Glomerular visceral epithelial cell (primary cell): Measurements from ENCODE around the gene ST6GALNAC4.

Source experiments
- DNase-seq: peaks from one replicate; pipeline ENCODE4 v3.0.0-alpha.2; 2016; ENCODE audit errors: extremely low spot score

The ST6GALNAC4 gene

DNA sequence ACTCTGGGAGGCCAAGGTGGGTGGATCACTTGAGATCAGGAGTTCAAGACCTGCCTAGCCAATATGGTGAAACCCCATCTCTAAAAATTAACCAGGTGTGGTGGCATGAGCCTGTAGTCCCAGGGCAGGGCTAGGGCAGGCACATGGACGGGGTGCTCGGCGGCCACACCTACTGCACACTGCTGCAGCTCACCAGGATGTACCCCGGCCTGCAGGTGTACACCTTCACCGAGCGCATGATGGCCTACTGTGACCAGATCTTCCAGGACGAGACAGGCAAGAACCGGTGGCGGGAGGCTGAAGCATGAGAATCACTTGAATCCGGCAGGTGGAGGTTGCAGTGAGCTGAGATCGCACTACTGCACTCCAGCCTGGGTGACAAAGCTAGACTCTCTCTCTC is 3.2 kb downstream of the ST6GALNAC4 start:
- no peak for DNase-seq

DNA sequence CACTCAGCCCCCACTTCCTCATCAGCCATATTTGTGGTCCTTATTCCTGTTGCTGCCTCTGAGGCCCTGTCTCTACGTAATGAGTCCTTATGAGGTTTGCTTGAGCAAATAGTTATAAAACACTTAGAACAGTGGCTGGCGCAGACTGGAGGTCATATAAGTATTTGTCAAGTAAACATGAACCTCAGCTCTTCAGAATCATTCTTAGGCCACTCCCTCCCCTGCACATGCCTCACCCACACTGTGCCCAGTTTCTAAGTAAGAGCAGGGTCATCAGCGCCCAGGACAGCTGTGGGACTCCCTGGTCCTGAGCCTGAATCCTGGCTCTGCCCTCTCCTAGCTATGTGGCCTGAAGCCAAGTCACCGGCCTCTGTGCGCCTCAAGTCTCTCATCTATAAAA is 4.0 kb downstream of the ST6GALNAC4 start:
- DNase-seq: no peak

DNA sequence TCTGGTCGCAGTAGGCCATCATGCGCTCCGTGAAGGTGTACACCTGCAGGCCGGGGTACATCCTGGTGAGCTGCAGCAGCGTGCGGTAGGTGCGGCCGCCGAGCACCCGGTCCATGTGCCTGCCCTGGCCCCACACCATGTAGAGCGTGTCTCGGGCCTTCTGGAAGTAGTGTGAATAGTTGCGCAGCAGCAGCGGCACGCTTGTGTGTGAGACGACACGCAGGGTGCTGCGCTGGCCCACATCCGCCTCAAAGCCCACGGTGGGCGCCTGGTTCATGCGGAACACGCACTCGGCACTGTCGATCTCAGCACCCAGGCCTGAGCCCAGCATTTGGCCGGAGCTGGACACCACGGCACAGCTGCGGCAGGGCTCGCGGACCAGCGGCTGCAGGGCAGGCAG is 4.5 kb downstream of the ST6GALNAC4 start:
- DNase-seq: no peak

DNA sequence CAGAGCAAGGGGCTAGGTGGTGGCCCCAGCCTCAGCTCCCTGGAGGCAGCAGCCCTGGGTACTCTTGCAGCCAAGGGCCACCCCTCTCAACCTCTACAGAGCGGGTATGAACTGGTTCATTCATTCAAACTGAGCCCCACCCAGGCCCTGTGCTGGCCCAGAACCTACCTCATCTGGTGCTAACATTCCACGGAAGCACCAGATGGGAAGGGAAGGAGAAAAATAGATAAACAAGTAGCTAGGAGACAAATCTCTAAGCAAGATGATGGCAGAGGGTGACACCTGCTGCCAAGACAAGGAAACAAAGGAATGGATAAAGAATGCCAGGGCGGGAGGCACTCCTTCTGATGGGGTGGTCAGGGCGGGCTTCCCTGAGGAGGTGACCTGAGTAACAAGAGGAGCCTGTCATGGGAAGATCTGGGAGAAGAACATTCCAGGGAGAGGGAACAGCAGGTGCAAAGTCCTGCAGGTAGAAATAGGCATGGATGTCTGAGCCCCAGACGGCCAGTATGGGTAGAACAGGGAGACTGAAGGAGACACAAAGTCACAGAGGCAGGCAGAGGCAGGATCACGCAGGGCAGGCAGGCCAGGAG is 6.1 kb downstream of the ST6GALNAC4 start:
- peak; percentile 40 for DNase-seq

DNA sequence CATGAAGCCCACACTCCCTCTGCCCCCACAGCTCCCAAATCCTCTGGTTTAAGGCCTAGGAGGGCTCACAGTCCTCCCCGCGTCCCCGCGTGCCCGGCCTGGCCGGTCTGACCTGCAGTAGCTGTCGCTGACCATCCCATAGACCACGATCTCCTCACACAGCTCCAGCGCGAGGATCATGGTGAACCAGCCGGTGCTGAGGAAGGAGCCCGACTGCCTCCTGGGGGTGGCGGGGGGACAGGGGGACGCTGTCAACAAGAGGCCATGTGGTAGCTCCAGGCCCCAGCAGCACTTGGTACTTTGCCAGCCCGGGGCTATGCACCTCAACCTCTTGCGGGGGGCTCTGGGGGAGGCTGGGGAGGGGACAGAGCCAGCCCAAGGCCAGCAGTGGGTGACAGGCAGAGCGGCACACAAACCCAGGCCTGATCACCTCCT is 7.0 kb downstream of the ST6GALNAC4 start:
- no peak for DNase-seq

DNA sequence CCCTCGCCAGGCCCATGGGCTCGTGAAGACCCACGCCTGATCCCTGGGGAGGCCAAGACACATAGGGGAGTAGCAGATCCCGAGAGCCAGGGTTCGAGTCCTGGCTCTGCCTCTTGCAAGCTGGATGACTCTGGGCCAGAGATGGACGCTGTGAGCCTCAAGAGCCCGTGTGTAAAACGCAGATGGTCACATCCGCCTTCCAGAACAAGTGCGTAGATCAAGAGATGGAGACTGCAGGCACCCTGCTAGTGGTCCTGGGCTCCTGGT is 8.2 kb downstream of the ST6GALNAC4 start:
- DNase-seq: no peak

DNA sequence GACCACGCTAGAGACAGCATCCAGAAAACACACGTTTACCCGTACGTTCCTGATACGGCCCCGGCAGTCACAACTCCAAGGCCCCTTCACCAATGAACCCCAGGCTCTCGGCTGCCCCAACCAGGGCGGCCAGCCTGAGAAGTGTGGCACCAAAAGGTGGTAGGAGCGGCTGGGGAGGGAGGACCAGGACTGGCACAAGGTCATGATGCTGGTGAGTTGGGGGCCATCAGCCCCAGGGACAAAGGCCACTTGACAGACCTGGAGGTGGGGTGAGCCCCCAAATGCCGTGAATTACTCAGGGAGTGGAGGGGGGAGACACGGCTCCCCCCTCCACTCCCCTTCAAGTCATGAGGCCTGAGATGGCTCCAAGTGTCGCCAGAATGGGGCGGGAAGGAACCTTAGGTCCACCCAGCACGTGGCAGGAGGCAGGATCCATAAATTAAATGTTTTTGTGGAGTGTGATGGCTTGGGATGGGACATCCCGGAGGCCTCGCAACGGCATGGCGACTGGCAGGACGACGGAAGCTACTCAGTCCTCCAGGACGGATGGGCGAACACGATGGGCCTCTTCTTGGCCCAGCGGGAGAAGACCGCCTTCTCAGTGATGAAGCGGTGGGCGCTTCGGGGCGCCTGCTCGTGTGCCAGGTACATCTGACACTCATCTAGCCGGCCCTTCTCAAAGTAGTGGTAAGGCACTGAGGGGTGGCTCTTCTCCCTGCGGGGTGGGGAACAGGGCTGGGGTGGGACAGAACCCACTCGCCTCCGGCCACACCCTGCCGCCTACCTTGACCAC is 8.8 kb downstream of the ST6GALNAC4 start:
- no peak for DNase-seq

DNA sequence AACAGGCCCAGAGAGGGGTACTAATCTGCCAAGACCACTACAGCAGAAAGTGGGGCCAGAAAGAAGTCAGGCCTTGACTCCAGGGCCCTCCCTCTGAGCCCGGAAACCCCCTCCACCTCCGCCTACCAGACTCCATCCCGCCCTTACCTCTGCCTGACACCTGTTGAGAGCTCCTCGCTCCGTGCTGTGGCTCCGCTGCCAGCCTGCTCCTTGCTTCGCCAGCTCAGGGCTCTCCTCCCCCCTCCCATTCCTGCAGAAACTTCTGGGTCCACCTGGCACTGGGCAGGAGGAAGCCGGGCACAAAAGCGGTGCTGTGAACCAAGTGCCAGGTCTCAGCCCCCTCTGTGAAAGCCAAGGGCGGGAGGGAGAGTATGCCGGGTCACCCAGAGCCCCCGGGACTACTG is 11.1 kb downstream of the ST6GALNAC4 start:
- no peak for DNase-seq

DNA sequence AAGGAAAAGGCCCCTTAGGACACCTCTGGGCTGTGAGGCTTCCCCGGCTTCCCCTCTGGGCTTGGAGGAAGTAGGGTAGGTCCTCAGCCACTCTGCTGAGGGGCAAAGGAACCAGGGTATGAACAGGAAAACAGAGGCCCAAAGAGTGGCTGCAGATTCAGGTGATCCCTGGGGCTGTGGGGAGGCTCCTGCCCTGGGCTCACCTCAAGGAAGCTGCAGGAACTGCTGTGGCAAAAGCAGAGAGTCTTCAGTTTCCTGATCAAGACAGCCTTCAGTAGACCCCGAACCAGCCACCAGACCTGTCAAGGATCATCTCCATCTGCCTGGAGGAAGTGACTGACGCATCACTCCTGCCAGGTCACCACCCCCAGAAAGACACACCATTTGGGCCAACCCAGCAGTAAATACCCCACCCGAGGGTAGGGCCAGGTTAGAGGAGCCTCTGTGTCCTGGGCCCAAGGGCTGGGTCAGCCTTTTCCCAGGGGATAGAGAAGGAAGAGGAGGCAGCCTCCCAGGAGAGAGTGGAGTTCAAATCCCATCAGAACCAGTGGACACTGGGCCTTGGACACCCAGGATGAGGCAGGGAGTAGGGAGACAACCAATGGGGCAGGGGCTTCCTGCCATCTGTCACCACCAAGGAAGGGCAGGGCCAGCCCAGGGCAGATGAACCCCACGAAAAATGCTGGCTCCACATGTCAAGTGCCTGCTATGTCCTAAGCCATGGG is 11.7 kb downstream of the ST6GALNAC4 start:
- no peak for DNase-seq

DNA sequence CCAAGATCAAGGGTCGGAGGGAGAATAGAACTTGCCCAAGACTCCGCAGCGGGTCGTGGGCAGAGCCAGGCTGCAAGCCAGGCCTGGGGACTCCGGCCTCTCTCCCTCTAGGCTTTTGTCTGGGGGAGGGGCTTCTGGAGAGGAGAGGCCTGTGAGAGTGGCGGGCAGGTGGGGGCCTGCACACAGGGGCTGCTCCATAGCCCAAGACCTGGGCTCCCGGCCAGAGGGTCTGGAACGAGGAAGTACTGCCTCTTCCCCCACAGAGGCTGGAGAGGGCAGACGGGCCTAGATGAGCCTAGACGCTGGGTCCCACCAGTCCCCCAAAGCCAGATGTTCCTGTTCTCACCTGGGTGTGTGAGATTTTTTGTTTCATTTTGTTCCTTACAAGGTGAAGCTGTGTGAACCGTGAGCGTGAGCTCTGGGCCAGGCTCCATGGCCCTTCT is 12.3 kb downstream of the ST6GALNAC4 start:
- DNase-seq: no peak

DNA sequence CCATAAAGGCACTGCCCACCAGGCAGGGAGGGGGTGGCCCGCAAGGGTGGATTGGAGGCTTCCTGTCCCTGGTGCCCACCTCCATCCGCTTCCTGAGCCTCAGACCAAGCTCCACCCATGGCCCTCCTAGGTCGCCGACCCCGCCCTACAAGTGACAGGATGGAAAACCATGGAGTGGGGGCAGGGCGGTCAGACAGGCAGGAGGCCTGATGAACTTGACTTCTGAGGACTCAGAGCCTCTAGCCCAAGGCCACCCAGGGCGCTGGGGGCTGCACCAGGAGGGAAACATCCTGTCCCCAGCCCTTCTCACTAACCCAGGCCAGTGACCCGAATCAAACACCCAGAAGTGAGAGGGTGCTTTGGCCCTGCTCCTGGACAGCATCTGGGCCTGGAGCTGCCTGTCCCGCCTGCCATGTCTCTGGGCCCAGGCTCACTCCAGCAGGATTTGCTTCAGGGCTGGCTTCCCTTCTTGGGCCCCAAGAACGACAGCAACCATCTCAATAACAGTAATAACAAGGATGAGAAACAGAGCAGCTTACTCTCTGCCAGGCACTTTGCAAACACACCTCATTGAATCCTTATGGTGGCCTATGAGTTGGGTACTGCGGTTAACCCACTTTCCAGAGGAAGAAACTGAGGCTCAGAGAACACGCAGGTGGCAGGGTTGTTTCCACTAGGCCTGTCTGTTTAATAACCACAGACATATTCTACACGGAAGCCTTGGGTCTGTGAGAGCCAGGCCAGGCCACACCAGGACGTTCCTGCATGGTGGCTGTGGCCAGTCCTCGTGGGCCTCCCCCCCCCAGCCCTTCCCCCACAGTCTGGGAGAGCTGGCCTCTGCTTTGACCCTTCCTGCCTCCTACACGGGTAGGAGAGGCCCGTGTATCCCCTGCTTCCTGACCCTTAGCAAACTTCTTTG is 13.0 kb downstream of the ST6GALNAC4 start:
- DNase-seq: no peak

DNA sequence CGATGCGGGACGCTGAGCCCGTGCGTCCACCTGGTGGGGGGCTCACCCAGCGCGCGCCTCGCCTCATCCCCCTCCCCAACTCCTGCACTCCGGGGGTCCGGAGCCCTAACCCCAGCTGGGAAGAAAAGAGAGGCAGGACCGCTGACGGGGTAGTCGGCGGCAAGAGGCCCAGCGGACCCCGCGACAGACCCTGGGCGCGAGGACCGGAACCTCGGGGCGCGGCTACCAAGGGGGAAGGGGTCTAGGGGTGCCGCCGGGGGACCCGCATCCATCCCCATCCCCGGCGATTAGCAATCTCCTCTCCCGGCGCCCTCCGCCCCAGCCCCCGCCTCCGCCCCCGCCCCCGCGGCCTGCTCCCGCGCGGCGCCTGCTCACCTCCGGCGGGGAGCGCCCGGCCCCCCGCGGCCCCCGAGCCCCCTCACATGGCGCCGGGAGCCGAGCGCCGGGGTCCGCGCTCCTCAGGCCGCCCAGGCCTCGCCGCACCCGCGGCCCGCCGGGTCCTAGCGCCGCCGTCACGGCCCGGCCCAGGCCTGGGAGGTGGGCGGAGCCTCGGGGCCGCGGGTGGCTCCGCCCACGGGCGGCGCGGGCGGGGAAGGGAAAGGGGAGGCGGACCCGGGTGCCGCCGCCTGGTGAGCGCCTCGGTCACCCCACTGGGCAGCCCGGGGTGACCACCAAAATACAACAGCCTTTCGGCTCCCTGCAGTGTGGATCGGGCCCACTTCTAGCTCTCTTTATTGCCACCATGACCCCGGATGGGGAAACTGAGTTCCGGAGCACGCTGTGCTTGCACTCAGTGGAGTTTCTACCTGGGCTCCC is 17.5 kb downstream of the ST6GALNAC4 start, which contains the start of gene ST6GALNAC6:
ST6GALNAC6 (minus strand) TSS at position 476 of the 816 bp plus-strand sequence. CDS start 1,622 bp downstream, outside the sequence.
- DNase-seq: peak; percentile 80

DNA sequence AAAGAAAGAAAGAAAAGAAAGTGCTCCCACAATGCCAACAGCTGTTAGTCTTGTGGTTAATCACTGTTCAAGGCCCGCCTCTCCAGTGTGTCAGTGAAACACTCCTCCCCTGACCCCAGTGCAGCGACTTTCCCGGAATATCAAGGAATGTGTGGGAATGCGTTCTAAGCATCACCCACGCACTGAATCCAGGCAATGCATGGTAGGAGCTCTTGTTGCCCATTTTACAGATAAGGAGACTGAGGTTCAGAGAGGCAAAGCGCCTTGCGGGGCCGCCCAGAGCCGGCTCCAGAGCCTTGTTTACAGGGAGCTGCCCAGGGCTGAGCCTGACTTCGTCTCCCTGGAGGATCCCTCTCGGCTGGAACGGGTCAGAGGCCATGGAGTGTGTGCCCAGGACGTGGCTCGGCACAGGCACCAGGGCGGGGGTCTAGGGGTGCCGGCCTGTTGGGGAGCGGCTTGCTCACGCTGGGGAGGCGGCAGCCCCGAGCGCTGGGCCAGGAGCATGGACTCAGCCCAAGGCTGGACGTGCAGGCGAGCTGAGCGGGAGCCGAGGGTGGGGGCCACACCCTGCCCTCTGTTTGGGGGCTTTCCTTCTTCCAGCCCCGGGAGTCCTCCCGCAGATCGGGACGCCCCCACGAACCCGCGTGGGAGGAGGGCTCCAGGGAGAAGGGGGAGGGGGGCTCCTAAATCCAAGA is 18.3 kb downstream of the ST6GALNAC4 start:
- DNase-seq: peak; percentile 65

DNA sequence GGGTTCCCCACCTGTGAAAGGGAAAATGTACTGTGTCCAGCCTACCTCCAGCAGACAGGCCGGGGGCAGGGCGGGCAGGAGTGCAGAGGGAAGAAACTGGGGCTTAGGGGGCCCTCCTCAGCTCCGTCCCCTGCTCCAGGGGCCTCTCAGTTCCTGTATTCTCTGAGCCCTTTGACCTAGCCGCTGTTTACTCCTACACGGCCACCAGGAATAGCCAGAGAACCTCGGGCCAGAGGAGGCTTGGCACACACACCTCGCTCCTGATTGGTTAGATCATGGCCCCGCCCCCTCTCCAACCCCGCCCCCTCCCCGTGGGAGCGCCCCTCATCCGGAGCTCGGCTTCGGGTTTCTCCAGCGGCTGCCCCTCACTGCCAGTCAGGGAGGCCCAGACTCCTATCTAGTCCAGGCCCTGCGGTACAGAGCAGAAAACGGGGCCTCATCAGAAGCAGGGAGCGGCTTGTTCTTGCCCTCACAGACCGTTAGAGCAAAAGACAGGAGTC is 19.6 kb downstream of the ST6GALNAC4 start:
- DNase-seq: peak; percentile 55

DNA sequence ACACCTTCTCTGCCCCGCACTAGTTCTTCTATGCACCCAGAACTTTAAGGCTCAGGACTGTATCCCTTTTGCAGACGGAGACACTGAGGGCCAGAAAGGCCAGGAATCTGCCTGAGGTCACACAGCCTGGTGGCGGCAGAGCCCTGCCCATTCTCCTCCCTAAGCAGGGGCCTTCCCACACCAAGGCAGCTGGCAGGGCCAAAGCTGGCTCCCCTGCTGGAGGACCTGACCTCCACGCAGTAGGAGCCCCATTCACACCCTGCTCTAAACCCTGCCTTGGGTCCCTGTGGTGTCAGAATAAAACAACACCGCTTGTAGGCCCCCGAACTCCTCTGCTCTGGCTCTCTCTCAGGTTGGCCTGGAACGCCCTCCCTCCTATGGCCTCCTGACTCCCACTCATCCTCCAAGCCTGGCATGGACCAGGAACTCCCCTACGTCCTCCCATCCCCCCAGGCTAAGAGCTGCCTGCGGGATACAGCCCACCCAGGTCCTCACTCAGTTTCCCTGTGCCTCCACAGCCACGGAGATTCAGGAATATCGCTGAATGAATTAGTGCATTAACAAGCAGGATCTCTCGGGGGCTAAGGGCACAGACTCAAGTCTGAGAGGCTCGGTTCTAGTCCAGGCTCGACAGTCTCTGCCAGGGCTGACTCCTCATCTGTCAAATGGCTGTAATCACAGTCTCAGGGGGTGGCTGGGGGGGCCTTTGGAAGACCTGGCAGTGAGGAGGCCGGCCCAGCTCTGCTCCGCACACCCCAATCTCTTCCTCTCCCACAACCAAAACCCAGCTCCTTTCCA is 20.2 kb downstream of the ST6GALNAC4 start:
- DNase-seq: no peak

DNA sequence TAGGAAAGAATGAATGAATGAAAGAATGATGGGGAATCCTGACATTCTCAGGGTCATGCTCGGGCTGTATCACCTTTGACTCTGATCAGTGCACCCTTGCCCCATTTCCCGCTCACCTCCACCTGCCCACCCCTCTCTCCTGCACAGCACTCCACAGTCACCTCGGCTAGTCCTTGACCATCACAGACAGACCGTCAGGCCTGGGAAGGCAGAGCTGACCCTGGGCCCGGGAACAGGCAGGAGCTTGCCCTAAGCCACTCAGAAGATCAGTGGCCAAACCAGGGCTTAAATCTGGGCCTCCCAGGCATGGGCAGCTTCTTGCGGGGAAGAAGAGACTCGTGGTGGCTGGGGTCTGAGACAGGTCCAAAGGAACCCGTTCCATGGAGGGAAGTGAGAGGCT is 21.0 kb downstream of the ST6GALNAC4 start:
- DNase-seq: no peak

DNA sequence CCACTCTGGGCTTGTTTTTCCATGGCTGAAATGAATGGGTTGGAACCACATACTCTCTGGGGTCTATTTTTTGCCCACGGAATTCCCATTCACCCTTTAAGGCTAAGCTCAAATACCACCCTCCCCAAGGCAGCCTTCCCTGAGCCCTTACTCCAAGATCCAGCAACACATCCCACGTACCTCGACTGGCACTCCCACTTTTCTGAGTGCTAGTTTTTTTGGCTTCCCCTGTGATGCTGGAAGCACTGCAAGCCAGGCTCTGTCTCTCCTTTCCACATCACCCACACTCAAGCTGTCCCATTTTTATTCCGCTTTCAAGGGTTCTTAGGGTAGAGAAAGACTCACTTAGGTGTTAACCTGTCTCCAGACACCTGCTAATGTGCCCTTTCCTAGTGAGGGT is 23.4 kb downstream of the ST6GALNAC4 start:
- DNase-seq: no peak

DNA sequence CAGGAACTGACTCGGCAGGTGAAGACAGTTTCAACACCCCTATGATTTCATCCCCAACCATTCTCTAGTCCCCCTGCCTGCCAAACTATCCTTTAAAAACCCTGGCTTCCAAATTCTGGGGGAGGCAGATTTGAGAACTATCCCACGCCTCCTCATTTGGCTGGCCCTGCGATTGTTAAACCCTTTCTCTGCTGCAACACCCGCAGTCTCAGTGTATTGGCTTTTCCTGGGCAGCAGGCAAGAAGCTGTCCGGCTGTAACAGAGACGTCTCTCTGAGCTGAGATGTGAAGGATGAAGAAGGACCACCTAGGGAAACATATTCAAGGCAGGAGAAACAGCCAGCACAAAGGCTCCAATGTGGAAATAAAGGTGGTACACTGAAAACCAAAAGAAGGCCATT is 24.0 kb downstream of the ST6GALNAC4 start:
- DNase-seq: no peak

DNA sequence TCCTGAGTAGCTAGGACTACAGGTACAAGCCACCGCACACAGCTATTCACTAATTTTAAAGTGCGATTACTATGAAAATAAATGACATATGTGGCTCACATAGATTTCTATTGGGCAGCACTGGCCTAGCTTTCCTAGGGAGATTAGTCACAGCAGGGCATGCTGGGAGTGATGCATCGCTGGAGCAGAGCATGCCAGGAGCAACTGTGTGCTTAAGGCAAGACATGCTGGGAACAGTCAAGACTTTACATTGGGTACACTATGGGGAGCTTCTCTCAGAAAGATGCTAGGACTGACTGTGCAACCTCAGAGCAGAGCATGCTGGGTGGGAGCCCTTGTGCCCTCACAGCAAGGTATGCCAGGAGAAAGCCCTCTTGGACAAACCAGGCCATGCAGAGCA is 26.8 kb downstream of the ST6GALNAC4 start:
- no peak for DNase-seq
